ENCODE measurements around the gene ADGRA3.

ADGRA3 gene

DNA sequence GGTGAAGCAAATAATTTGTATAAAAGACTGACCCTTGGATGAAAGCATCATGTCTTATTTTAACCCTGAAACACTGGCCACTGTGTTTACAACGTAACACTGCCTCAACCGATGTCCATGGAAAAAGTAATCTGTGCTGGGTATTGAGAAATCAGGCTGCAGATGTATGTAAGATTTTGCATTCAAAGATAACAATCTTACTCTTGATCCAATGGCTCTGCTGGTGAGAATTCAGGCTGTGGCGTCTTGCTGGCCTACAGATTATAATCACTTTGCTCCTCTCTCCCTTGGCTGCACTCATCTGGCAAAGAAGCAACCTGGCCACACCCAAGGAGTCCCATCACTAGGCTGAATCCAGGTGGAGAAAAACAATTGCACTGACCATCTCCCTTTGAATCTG is 7.5 kb downstream of the ADGRA3 start:
- DNase-seq (ENCODE audit: low spot score), result no peak

GRCh38 chr4:22504922-22505321 is 10.9 kb downstream of the ADGRA3 start:
- no peak for DNase-seq (ENCODE audit: low spot score)

DNA sequence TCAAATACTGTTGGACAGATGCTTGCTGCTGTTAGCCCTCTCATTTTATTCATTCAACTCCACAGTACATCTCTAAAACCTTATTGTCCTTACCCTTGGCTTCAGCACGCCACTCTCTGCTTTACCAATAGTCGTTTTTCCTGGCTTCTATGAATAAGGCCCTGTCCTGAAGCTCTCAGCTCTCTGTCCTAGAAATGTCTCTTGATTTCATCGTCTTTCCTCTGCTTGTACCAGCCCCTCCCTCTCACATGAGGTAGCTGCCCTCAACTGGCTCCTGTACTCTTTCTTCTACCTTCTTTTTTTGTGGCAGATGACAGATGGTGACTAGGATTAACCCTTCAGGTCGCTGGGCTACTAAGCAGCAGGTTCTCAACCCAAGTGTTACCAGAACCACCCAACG is 11.4 kb downstream of the ADGRA3 start:
- DNase-seq (ENCODE audit: low spot score), result no peak

DNA sequence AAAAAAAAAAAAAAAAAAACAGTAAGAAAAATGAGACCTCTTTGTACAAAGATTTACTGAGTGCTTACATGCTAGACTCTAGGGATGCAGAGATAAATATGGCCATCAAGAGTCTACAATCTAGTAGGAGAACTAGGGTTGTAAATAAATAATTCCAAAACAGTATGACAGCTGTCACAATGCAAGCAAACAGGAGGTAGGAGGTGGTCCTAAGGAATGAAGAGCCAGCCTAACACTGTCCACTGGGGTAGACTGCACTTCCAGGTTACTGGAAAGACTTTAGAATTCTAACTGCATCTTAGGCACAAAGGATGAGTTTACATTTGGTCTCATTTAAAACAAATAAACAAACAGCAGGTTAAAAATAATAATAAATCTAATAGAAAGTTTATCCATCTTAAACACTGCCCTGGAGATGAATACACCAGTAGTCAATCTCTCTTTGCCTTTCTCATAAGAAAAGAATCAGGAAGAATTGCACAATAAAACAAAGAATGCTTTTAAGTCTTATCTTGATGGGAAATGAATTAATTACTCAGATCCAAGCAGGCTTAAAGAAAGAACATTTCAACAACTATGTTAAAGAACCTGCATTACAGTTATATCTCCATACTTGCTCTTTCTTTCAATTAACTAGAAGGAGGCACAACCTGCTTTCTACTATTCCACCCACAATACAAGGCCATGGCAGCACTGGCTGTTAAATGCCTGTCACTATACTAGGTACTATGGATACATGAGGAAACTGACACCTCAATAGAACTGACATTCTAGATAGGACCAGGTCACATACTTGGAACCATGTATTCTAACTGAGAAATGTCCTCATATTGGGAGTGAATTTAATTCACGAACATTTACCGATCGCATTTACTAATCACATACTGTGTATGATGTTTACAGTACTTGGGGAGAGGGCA is 12.7 kb downstream of the ADGRA3 start:
- no peak for DNase-seq (ENCODE audit: low spot score)

DNA sequence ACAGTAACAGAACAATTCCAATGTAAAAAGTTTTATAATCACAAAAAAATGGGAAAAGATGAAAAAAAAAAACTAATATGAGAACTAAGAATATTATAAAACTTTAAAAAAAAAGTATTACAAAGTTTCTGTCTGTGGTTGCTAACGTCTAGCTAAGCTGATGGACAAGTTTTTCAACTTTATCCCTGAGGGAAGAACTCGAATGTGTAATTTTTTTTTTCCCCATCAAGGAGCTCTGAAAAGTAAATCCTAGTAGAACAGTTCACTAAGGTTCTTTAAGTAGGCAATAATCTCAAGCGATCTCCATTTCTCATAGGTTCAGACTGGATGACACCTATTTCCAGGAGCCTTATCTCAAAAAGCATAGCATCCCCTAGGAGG is 14.2 kb downstream of the ADGRA3 start:
- no peak for DNase-seq (ENCODE audit: low spot score)

DNA sequence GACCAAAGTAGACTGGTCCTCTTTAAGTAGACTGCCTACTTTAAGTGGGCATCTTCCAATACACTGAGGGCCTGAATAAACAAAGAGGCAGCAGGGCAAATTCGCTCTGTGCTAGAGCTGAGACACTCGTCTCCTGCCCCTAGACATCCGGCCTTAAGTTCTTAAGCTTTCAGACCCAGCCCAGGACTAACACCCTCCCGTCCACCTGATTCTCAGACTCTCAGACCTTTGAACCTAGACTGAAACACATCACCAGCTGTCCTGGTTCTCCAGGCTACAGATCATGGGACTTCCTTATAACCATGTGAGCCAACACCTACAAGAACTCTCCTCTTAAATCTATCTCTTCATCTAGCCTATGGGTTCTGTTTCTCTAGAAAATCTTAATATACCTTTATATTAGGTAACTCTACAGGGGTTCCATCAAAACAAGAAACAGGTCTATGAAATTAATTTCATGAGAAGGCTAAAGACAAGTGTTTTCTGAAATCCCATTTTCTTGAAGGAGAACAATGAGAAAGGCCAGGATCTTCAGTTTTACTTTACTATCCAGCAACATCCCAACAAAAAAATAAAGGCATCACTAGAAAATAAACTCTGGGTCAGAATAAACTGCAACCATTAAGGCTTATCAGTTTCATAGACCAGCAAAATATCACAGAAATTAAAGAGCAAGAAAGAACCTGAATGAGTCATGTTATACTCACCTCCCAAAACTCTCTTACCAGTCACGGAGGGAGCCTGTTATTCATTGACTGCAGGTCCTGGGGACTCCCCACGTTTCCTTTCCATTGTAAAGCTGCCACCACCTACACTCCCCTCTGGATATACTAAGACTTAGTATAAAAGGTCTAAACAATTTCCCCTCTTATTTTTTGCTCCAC is 14.8 kb downstream of the ADGRA3 start:
- DNase-seq (ENCODE audit: low spot score), result no peak

DNA sequence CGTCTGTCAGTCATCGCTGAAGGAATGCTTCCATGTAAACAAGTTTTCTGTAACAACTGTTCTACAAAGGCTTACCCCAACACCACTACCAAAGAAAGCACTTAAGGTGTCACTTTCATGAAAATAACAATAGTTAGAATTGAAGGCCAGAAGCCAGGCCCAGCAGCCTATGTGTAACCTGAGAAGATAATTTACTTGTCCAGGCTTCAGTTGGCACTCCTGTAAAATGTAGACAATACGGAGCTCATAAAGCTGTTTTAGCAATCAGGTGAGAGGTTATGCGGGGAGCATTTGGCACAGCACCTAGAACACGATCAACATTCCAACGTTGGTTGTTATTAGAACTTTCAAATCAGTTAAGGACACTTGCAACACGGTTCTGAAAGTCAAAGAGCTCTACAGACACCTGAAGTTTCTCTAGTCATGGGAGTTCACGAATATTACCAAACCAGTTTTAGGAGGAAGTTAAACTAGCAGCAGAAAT is 15.7 kb downstream of the ADGRA3 start:
- no peak for DNase-seq (ENCODE audit: low spot score)

DNA sequence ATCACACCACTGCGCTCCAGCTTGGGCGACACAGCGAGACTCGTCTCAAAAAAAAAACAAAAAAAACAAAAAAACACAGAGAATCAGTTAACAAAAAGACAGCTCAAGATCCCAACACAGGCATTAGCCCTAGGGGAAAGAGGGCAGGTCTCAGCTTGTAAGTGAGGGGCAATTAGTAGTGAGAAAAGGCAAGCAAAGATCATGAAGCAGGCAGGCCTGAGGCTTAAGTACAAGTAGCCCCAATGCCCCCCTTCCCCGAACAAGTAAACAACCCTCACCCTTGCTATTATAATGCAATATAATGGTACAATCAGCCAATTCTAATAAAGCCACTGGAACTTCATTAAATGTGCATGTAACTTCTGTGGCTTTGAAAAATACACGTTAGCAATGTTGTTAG is 17.0 kb downstream of the ADGRA3 start:
- DNase-seq (ENCODE audit: low spot score), result no peak

DNA sequence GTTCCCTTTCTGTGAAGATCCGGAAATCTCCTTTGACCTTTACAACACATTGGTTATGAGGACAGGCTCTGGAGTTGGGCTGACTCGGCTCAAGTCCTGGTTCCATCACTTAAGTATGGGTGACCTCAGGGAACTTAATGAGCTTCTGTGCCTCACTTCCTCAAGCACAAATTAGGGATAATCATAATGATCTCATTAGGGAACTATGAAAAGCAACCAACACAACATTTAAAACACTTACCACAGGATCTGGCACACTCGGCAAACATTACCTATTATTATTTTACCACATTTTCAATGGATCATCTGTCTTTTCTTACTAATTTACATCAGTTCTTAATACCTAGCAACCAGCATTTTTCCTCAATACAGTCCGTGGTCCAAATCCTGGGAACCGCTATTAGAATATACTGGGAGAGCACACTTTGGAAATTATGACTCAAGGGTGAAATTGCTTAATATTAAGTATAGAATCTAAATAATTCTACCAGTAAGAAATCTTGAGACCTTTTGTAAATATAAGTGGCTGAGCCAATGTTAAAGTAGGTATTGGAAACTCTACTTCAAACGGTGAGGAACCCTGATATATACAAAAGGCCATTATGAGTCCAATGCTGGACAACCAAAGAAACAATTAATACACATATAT is 19.6 kb downstream of the ADGRA3 start:
- DNase-seq (ENCODE audit: low spot score), result no peak

GRCh38 chr4:22493523-22493922 is 22.3 kb downstream of the ADGRA3 start:
- no peak for DNase-seq (ENCODE audit: low spot score)

GRCh38 chr4:22492987-22493386 is 22.9 kb downstream of the ADGRA3 start:
- DNase-seq (ENCODE audit: low spot score), result no peak

GRCh38 chr4:22491939-22492338 is 23.9 kb downstream of the ADGRA3 start:
- no peak for DNase-seq (ENCODE audit: low spot score)

- no peak for DNase-seq (ENCODE audit: low spot score)
Measured at GRCh38 chr4:22490718-22491315, 25.0 kb downstream of the ADGRA3 start.

- DNase-seq (ENCODE audit: low spot score), result no peak
Measured at GRCh38 chr4:22488106-22488505, 27.8 kb downstream of the ADGRA3 start.

- no peak for DNase-seq (ENCODE audit: low spot score)
Measured at GRCh38 chr4:22487328-22487727, 28.5 kb downstream of the ADGRA3 start.

DNA sequence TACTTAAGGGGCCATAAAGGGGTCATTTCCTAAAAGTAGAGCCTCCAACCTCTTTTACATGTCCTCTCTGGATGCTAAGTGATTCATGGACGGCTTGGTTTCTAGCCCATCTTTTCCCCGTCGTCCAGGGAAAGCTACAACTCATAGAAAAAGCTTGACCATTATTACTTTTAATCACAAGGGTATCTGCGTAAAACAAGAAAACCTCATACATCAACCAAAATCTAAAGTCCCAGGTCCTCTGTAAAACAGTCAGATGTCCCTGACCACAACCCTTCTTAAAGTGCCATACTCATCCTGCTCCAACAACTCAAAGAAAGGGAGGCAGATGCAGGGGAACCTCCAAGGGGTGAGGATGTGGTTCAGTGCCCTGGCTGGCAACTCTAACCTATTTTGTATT is 29.6 kb downstream of the ADGRA3 start:
- DNase-seq (ENCODE audit: low spot score), result no peak

DNA sequence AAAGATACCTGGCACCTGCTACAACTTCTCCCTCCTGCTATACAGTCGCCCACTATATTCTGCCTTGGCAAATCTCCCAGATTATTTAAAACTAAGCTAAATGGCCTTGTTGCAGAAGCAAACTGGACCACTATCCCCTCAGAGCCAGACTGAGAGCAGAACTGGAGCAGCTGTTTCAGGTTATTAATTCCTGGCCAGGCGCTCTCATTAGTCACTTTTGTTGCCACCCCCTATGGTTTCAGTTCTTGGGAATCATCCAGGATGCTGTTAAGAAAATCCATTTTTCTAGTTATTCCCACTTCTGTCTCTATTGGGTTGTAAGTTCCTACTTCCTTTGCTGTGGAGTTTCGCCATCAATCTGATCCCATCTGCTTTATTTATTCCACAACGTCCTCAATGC is 30.1 kb downstream of the ADGRA3 start:
- no peak for DNase-seq (ENCODE audit: low spot score)

- DNase-seq (ENCODE audit: low spot score), result no peak
Measured at GRCh38 chr4:22483551-22483981, 32.3 kb downstream of the ADGRA3 start.

- DNase-seq (ENCODE audit: low spot score), result no peak
Measured at GRCh38 chr4:22482250-22483127, 33.4 kb downstream of the ADGRA3 start.

GRCh38 chr4:22480675-22481327 is 35.1 kb downstream of the ADGRA3 start:
- DNase-seq (ENCODE audit: low spot score), result no peak

All from CD4-positive, alpha-beta T cell treated with Interleukin-15 for 4 hours (primary cell).